ENCODE data around the gene SOX18.

DNA sequence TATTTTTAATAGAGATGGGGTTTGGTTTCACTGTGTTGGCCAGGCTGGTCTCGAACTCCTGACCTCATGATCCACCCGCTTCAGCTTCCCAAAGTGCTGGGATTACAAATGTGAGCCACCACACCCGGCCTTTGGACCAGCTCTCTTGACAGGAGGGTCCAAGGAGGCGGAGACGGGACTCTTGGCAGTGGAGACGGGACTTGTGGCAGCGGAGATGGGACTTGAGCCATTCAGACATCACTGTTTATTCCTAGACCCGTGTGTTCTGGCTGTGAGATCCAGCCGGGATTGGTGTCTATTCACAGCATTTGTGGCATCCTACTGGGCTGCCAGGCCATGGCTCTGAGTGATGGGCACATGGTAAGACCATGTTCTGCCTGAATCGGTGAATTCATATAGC lies 42.9 kb downstream of the SOX18 start:
- TF ChIP-seq, protein P1, sequence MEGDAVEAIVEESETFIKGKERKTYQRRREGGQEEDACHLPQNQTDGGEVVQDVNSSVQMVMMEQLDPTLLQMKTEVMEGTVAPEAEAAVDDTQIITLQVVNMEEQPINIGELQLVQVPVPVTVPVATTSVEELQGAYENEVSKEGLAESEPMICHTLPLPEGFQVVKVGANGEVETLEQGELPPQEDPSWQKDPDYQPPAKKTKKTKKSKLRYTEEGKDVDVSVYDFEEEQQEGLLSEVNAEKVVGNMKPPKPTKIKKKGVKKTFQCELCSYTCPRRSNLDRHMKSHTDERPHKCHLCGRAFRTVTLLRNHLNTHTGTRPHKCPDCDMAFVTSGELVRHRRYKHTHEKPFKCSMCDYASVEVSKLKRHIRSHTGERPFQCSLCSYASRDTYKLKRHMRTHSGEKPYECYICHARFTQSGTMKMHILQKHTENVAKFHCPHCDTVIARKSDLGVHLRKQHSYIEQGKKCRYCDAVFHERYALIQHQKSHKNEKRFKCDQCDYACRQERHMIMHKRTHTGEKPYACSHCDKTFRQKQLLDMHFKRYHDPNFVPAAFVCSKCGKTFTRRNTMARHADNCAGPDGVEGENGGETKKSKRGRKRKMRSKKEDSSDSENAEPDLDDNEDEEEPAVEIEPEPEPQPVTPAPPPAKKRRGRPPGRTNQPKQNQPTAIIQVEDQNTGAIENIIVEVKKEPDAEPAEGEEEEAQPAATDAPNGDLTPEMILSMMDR (conservative IDR thresholded peaks at IDR 0.05 in 1 of 2, IDR thresholded peaks at IDR 0.05 in 1 of 2; ENCODE audit: low read depth in 1 of 2, low read length in 2 of 2), result no peak
- TF ChIP-seq EZH2 (IDR thresholded peaks at IDR 0.05; ENCODE audit: low read length, missing control alignments), result no peak

Measured in fibroblast of lung (primary cell).